OCI-LY3 (cell line): ENCODE results near the gene SLX4.

ENCODE experiments used
- H2AFZ ChIP-seq: fragments of 200-600, 300-600 bp; shearing (Covaris generic); 2 replicates; pipeline ENCODE4 v1.6.0; 2014; ENCODE audit warnings: antibody characterized with exemption, low read depth, low read length
- H3K27ac ChIP-seq: fragments of 200-600, 300-600 bp; sonication (generic); 2 replicates; pipeline ENCODE4 v1.5.1; 2014; ENCODE audit warnings: mild to moderate bottlenecking, low read length, moderate library complexity, mixed read lengths
- H3K27me3 ChIP-seq: fragments of 200-600, 300-600 bp; sonication (generic); 2 replicates; pipeline ENCODE4 v1.6.1; 2014; ENCODE audit warnings: low read depth, low read length, mixed read lengths
- H3K36me3 ChIP-seq: fragments of 200-600, 300-600 bp; sonication (generic); replicated peaks from 2 replicates; pipeline ENCODE3; 2014; ENCODE audit warnings: low read depth, low read length, mixed read lengths
- H3K4me1 ChIP-seq: fragments of 300-600, 200-600 bp; sonication (generic); 2 replicates; pipeline ENCODE4 v1.6.1; 2014; ENCODE audit warnings: low read length, mixed read lengths
- H3K4me2 ChIP-seq: fragments of 200-600, 300-600 bp; sonication (generic); 2 replicates; pipeline ENCODE4 v1.6.1; 2014; ENCODE audit warnings: low read length, mixed read lengths
- H3K4me3 ChIP-seq: fragments of 300-600, 200-600 bp; sonication (generic); 2 replicates; pipeline ENCODE4 v1.5.1; 2014; ENCODE audit warnings: antibody characterized with exemption, mild to moderate bottlenecking, low read length, moderate library complexity
- H3K79me2 ChIP-seq: fragments of 300-600, 200-600 bp; shearing (Covaris generic); 2 replicates; pipeline ENCODE4 v1.6.1; 2014; ENCODE audit warnings: mild to moderate bottlenecking, low read length, mixed read lengths
- H3K9ac ChIP-seq: fragments of 300-600, 200-600 bp; shearing (Covaris generic); 2 replicates; pipeline ENCODE4 v1.6.0; 2014; ENCODE audit warnings: mild to moderate bottlenecking, low read length, moderate library complexity
- H3K9me3 ChIP-seq: fragments of 200-600, 300-600 bp; shearing (Covaris generic); 2 replicates; pipeline ENCODE4 v1.6.1; 2014; ENCODE audit warnings: low read length, mixed read lengths; ENCODE audit not compliant: insufficient read depth
- H4K20me1 ChIP-seq: fragments of 200-600, 300-600 bp; sonication (generic); 2 replicates; pipeline ENCODE4 v1.6.1; 2016; ENCODE audit warnings: low read length, mixed read lengths; ENCODE audit not compliant: insufficient read depth
- EZH2phosphoT487 ChIP-seq: fragments of 200-600 bp; shearing (Covaris generic); IDR thresholded peaks from 2 replicates; pipeline ENCODE4 v1.6.1; 2018; ENCODE audit warnings: antibody characterized with exemption, mixed run types, low read depth
- TF ChIP-seq, protein P1 (sequence below): fragments of 200-600, 300-600 bp; sonication (generic); IDR thresholded peaks from 2 replicates; pipeline ENCODE4 v1.5.1; 2014; ENCODE audit warnings: antibody characterized with exemption, low read length, low read depth

SLX4 gene

DNA sequence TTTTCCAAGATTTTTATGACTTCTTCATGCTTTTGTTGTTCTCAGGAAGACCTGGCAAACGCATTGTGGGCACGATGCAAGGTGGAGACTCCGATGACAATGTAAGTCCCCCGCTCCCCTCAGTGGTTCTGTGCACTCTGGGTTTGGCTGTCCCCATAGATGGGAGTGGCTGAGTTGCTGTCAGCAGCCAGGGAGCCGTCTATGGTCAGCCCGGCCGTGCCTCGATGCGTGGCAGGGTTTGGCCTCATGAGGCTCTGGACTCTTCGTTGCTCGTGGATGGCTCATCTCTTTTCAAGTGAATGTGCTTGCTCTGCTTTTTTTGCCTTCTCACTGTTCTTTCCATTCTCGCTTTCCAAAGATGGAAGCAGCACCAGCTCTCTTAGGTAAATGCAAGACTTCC is 78.7 kb downstream of the SLX4 start:
- H3K9ac ChIP-seq = no peak overlapping the region
- no peak for TF ChIP-seq EZH2phosphoT487
- TF ChIP-seq, protein P1, sequence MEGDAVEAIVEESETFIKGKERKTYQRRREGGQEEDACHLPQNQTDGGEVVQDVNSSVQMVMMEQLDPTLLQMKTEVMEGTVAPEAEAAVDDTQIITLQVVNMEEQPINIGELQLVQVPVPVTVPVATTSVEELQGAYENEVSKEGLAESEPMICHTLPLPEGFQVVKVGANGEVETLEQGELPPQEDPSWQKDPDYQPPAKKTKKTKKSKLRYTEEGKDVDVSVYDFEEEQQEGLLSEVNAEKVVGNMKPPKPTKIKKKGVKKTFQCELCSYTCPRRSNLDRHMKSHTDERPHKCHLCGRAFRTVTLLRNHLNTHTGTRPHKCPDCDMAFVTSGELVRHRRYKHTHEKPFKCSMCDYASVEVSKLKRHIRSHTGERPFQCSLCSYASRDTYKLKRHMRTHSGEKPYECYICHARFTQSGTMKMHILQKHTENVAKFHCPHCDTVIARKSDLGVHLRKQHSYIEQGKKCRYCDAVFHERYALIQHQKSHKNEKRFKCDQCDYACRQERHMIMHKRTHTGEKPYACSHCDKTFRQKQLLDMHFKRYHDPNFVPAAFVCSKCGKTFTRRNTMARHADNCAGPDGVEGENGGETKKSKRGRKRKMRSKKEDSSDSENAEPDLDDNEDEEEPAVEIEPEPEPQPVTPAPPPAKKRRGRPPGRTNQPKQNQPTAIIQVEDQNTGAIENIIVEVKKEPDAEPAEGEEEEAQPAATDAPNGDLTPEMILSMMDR = no peak

More for the DNA sequence above, 78.7 kb downstream of the SLX4 start:
- Histone ChIP-seq H3K4me2 (no peak overlapping the region), H3K4me1 (no peaks in the 10 kb centered on the region), H3K4me3 (no peak overlapping the region), H3K27ac (no peak overlapping the region), H3K79me2 (no peaks in the 10 kb centered on the region), H4K20me1 (no peaks in the 10 kb centered on the region), H3K27me3 (no peaks in the 10 kb centered on the region), H3K9me3 (no peaks in the 10 kb centered on the region), H2AFZ (no peak overlapping the region), H3K36me3 (peaks cover 11% of the 10 kb centered on the region)
